Ishikawa (cell line): ENCODE measurements around the gene LATS2.

ENCODE experiments used
- FOXM1 ChIP-seq: IDR thresholded peaks from 2 replicates; pipeline ENCODE4 v1.6.1; 2012; ENCODE audit warnings: low read depth, borderline replicate concordance
- MAX ChIP-seq: IDR thresholded peaks from 2 replicates; pipeline ENCODE4 v1.6.1; 2012
- RAD21 ChIP-seq: IDR thresholded peaks from 2 replicates; pipeline ENCODE4 v1.6.1; 2012; ENCODE audit warnings: low read depth
- REST ChIP-seq: IDR thresholded peaks from 2 replicates; pipeline ENCODE4 v1.6.1; 2012; ENCODE audit warnings: low read depth, mild to moderate bottlenecking
- TAF1 ChIP-seq: IDR thresholded peaks from 2 replicates; pipeline ENCODE4 v1.6.1; 2012; ENCODE audit warnings: low read depth, mild to moderate bottlenecking
- TCF12 ChIP-seq: IDR thresholded peaks from 2 replicates; pipeline ENCODE4 v1.6.1; 2012; ENCODE audit warnings: low read depth
- TEAD4 ChIP-seq: IDR thresholded peaks from 2 replicates; pipeline ENCODE4 v1.6.1; 2012
- YY1 ChIP-seq: IDR thresholded peaks from 2 replicates; pipeline ENCODE4 v1.6.1; 2012; ENCODE audit warnings: low read depth
- ZBTB7A ChIP-seq: IDR thresholded peaks from 2 replicates; pipeline ENCODE4 v1.6.1; 2012; ENCODE audit warnings: low read depth
- TF ChIP-seq, protein P1 (sequence below): IDR thresholded peaks from 2 replicates; pipeline ENCODE4 v1.6.1; 2012

The LATS2 gene

DNA sequence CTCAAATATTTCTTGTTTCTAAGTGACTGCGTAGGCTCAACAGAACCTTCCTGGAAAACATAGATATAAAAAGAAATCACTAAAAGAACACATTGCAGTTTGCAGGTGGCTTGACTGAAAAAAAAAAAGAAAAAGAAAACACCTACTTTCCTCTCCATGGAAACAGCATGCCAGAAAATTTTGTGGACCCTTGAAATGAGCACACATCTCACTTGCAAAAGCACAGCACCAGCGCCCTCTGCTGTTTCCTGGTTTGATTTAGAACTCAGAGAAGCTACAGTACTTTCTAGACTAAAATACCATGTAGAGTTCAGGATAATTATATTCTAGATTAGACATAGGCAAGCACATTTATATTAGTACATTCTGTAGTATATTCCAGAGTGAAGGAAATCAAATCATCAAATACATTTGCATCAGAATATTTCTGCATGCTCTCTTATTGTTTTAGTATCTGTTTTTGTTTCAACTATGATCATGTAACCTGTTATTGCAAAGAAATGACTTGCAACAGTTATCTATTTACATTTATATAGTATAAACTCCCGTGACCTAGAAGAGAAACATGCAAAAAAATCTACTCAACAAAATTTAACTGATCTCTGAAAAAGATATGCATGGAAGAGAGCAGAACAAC, 136.5 kb downstream of the LATS2 start:
- TF ChIP-seq YY1 (no peak), TEAD4 (0 out of 2 replicates have a peak, but pooled peaks have one; percentile 10), MAX (0 out of 2 replicates have a peak, but pooled peaks have one; percentile 16), RAD21 (peak; percentile 94), REST (no peak), TAF1 (no peak)

DNA sequence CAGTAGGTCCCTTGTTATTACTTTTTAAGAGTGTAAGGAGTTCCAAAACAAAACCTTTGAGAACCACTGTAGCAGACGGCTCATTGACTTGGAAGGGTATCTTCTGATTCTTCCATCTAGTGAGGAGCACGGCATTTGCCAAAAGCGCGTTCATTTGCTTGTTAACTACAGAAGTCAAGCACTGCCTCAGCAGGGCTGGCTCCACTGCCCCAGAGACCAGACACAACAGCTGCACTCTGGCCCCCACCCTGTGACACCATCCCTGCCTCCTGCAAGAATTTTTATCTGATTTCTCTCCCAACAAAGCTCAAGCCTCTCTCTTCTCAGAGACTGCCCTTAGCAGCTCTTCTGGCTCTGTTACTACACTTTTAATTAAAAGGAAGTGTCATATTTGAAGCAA, 138.1 kb downstream of the LATS2 start:
- TF ChIP-seq TCF12 (no peak), TEAD4 (no peak), ZBTB7A (no peak), FOXM1 (no peak)
- TF ChIP-seq, protein P1, sequence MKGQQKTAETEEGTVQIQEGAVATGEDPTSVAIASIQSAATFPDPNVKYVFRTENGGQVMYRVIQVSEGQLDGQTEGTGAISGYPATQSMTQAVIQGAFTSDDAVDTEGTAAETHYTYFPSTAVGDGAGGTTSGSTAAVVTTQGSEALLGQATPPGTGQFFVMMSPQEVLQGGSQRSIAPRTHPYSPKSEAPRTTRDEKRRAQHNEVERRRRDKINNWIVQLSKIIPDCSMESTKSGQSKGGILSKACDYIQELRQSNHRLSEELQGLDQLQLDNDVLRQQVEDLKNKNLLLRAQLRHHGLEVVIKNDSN, result no peak
